HCT116 (cell line): ENCODE data around the gene KIF27. TPM values are rescaled to one million over a fixed set of nuclear protein-coding genes. Genes with fewer than 3 reads are reported as not detected.

ENCODE experiments used
- ATAC-seq: fragments of 200-7000 bp; cut with Tn5 transposase; 2 replicates; pipeline ENCODE4 v1.9.1; 2020; ENCODE audit warnings: mild to moderate bottlenecking, moderate library complexity
- BruUV-seq: library from RNA; stranded (reverse); fragments of 400-500 nt; replicated peaks from 2 replicates; lab custom pipeline; 2021; lab: Mats Ljungman, UMichigan
- CTCF ChIA-PET: fragments of 300-600 bp; sonication (Branson Sonifier 250); formaldehyde crosslinking; loops from one replicate; lab custom pipeline; 2021; ENCODE audit warnings: antibody characterized with exemption; lab: Charles Lee
- POLR2A ChIA-PET: fragments of 300-600, 350-600 bp; sonication (Branson Sonifier 250); formaldehyde crosslinking; loops from one replicate; lab custom pipeline; 2021; ENCODE audit warnings: antibody characterized with exemption; lab: Charles Lee
- RAD21 ChIA-PET, 2 experiments: fragments of 300-600 bp; sonication (Branson Sonifier 250); formaldehyde crosslinking; loops; one replicate each; lab custom pipeline; 2023; ENCODE audit warnings: low total read pairs in 2 of 2; ENCODE audit not compliant: uncharacterized antibody in 2 of 2, unreplicated experiment in 2 of 2, low non-redundant PET in 1 of 2; lab: Charles Lee
- DNase-seq: peaks from one replicate; pipeline ENCODE4 v3.0.0-alpha.2; 2010; ENCODE audit warnings: low read depth, low spot score
- H2AFZ ChIP-seq: fragments of 200-600 bp; shearing (Covaris generic), sonication (generic); 2 replicates; pipeline ENCODE4 v1.6.1; 2017; ENCODE audit warnings: low read depth, mixed run types, mixed read lengths, antibody characterized with exemption, low read length; ENCODE audit not compliant: poor library complexity, severe bottlenecking
- H3K27ac ChIP-seq: 2 replicates; pipeline ENCODE4 v1.5.1; 2012; ENCODE audit warnings: low read depth, low read length
- H3K27me3 ChIP-seq: fragments of 200-600 bp; sonication (generic); 2 replicates; pipeline ENCODE4 v1.6.1; 2016; ENCODE audit warnings: mixed run types, low read length, mixed read lengths; ENCODE audit not compliant: insufficient read depth
- H3K36me3 ChIP-seq, 2 experiments: fragments of 200-500 bp in 1 of 2; fragments of 200-600 bp in 1 of 2; sonication (Bioruptor generic) in 1 of 2; sonication (generic) in 1 of 2; 2 replicates each; pipeline versions ENCODE4 v1.5.1 to v1.6.1; 2014 to 2016; ENCODE audit warnings: low read length in 2 of 2, inconsistent platforms in 1 of 2, mixed read lengths in 1 of 2, mixed run types in 1 of 2; ENCODE audit not compliant: insufficient read depth in 2 of 2, control insufficient read depth in 1 of 2
- H3K4me1 ChIP-seq, 2 experiments: fragments of 200-600 bp in 1 of 2; sonication (generic) in 1 of 2; 2 replicates each; pipeline versions ENCODE4 v1.5.1 to v1.6.1; 2012 to 2017; ENCODE audit warnings: low read length in 2 of 2, inconsistent platforms in 1 of 2, mild to moderate bottlenecking in 1 of 2, mixed read lengths in 1 of 2, mixed run types in 1 of 2, moderate library complexity in 1 of 2; ENCODE audit not compliant: insufficient read depth in 2 of 2, control insufficient read depth in 1 of 2
- H3K4me2 ChIP-seq: fragments of 200-600 bp; sonication (generic); 2 replicates; pipeline ENCODE4 v1.6.1; 2017; ENCODE audit warnings: mixed run types, low read length, mixed read lengths
- H3K4me3 ChIP-seq, 2 experiments: fragments of 200-600 bp in 1 of 2; sonication (generic) in 1 of 2; replicated peaks in 1 of 2; 2 replicates each; pipeline ENCODE4 v1.5.1; 2011 to 2016; ENCODE audit warnings: low read length in 2 of 2, control low read depth in 1 of 2, low read depth in 1 of 2, mild to moderate bottlenecking in 1 of 2, mixed read lengths in 1 of 2, mixed run types in 1 of 2
- H3K79me2 ChIP-seq: fragments of 200-600 bp; sonication (generic); 2 replicates; pipeline ENCODE4 v1.6.1; 2017; ENCODE audit warnings: mild to moderate bottlenecking, mixed run types, low read length, moderate library complexity, mixed read lengths; ENCODE audit not compliant: insufficient read depth
- H3K9ac ChIP-seq: fragments of 200-600 bp; sonication (generic); 2 replicates; pipeline ENCODE4 v1.6.1; 2016; ENCODE audit warnings: low read length, mixed read lengths
- H3K9me2 ChIP-seq: fragments of 200-600 bp; sonication (generic), shearing (Covaris generic); 2 replicates; pipeline ENCODE4 v1.6.1; 2017; ENCODE audit warnings: mixed run types, mild to moderate bottlenecking, moderate library complexity; ENCODE audit not compliant: insufficient read depth
- H3K9me3 ChIP-seq, 2 experiments: fragments of 200-500 bp in 1 of 2; fragments of 200-600 bp in 1 of 2; sonication (Bioruptor generic) in 1 of 2; sonication (generic) in 1 of 2; 2 replicates each; pipeline ENCODE4 v1.6.1; 2014 to 2017; ENCODE audit warnings: low read length in 2 of 2, mixed read lengths in 2 of 2, inconsistent platforms in 1 of 2, low read depth in 1 of 2, mild to moderate bottlenecking in 1 of 2, mixed run types in 1 of 2, moderate library complexity in 1 of 2; ENCODE audit not compliant: control insufficient read depth in 1 of 2, insufficient read depth in 1 of 2
- H4K20me1 ChIP-seq: fragments of 200-600 bp; sonication (generic), shearing (Covaris generic); 2 replicates; pipeline ENCODE4 v1.6.1; 2017; ENCODE audit warnings: mixed run types, mild to moderate bottlenecking, moderate library complexity; ENCODE audit not compliant: insufficient read depth
- CBX3 ChIP-seq: IDR thresholded peaks from 2 replicates; pipeline ENCODE4 v1.6.1; 2012; ENCODE audit warnings: low read depth
- FOSL1 ChIP-seq: IDR thresholded peaks from 2 replicates; pipeline ENCODE4 v1.6.1; 2012; ENCODE audit warnings: low read depth
- RAD21 ChIP-seq: IDR thresholded peaks from 2 replicates; pipeline ENCODE4 v1.6.1; 2012; ENCODE audit warnings: low read depth, mild to moderate bottlenecking
- SRF ChIP-seq: IDR thresholded peaks from 2 replicates; pipeline ENCODE4 v1.6.1; 2012; ENCODE audit warnings: low read depth
- TCF7L2 ChIP-seq: IDR thresholded peaks from 2 replicates; pipeline ENCODE4 v1.7.0; 2011; ENCODE audit warnings: borderline replicate concordance, inconsistent platforms; ENCODE audit not compliant: insufficient read depth, insufficient read length; ENCODE audit errors: extremely low read depth
- YY1 ChIP-seq: IDR thresholded peaks from 2 replicates; pipeline ENCODE4 v1.6.1; 2011; ENCODE audit warnings: low read length, low read depth, moderate library complexity, mild to moderate bottlenecking; ENCODE audit not compliant: insufficient replicate concordance; ENCODE audit errors: extremely low read depth
- ZFX ChIP-seq: fragments of 450-650 bp; IDR thresholded peaks from 2 replicates; pipeline ENCODE4 v1.6.1; 2017
- ZNF274 ChIP-seq: fragments of 200-500 bp; sonication (Bioruptor generic); IDR thresholded peaks from 2 replicates; pipeline ENCODE4 v1.6.1; 2014; ENCODE audit warnings: mild to moderate bottlenecking, low read depth, low read length, inconsistent platforms
- intact Hi-C: fragments of 100-400 bp; cut with micrococcal nuclease; formaldehyde crosslinking; loops from 2 replicates; pipeline ENCODE4 v1.10.0; 2022
- total RNA-seq: library from RNA; stranded (reverse); gene quantifications from one replicate; pipeline ENCODE4 v1.2.1, GENCODE V29; 2021; ENCODE audit not compliant: unreplicated experiment
- TF ChIP-seq, protein P1 (sequence below): IDR thresholded peaks from 2 replicates; pipeline ENCODE4 v1.6.1; 2011; ENCODE audit warnings: mild to moderate bottlenecking, low read length, moderate library complexity; ENCODE audit not compliant: insufficient replicate concordance; ENCODE audit errors: extremely low read depth
- TF ChIP-seq, protein P2 (sequence below): IDR thresholded peaks from 2 replicates; pipeline ENCODE4 v1.6.1; 2012; ENCODE audit warnings: low read depth
- TF ChIP-seq, protein P3 (sequence below), 3 experiments: fragments of 200-600 bp in 1 of 3; sonication (generic) in 1 of 3; IDR thresholded peaks in 2 of 3; conservative IDR thresholded peaks in 1 of 3; 2 replicates each; pipeline ENCODE4 v1.5.1; 2012 to 2017; ENCODE audit warnings: low read depth in 2 of 3, low read length in 2 of 3, antibody characterized with exemption in 1 of 3, borderline replicate concordance in 1 of 3, control low read depth in 1 of 3, mild to moderate bottlenecking in 1 of 3, mixed read lengths in 1 of 3, mixed run types in 1 of 3, moderate library complexity in 1 of 3; ENCODE audit not compliant: insufficient read depth in 1 of 3
- TF ChIP-seq, protein P4 (sequence below): IDR thresholded peaks from 2 replicates; pipeline ENCODE4 v1.6.1; 2012

The KIF27 gene
- total RNA-seq, 1 experiment from 2014 or later = 4.3 TPM

DNA sequence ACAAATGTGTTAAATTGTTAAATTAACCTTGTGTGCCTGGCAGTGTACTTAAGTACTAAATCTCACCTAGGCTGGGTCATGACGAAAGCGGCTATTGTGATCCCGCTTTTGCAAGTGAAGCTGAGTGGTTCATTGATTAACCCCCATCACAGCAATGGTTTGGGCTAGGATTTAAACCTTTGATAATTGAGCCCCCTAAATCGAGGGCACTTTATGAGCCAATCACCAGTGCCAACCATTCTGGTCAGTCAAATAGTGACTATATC is 35.9 kb upstream of the KIF27 start:
- ChIA-PET CTCF (no interaction called here), POLR2A (no interaction called here), RAD21 (no interaction called here)
- DNase-seq = no peak
- no peak for TF ChIP-seq TCF7L2
- no peak for TF ChIP-seq SRF
- TF ChIP-seq, protein P1, sequence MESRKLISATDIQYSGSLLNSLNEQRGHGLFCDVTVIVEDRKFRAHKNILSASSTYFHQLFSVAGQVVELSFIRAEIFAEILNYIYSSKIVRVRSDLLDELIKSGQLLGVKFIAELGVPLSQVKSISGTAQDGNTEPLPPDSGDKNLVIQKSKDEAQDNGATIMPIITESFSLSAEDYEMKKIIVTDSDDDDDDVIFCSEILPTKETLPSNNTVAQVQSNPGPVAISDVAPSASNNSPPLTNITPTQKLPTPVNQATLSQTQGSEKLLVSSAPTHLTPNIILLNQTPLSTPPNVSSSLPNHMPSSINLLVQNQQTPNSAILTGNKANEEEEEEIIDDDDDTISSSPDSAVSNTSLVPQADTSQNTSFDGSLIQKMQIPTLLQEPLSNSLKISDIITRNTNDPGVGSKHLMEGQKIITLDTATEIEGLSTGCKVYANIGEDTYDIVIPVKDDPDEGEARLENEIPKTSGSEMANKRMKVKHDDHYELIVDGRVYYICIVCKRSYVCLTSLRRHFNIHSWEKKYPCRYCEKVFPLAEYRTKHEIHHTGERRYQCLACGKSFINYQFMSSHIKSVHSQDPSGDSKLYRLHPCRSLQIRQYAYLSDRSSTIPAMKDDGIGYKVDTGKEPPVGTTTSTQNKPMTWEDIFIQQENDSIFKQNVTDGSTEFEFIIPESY = no peak
- TF ChIP-seq, protein P2, sequence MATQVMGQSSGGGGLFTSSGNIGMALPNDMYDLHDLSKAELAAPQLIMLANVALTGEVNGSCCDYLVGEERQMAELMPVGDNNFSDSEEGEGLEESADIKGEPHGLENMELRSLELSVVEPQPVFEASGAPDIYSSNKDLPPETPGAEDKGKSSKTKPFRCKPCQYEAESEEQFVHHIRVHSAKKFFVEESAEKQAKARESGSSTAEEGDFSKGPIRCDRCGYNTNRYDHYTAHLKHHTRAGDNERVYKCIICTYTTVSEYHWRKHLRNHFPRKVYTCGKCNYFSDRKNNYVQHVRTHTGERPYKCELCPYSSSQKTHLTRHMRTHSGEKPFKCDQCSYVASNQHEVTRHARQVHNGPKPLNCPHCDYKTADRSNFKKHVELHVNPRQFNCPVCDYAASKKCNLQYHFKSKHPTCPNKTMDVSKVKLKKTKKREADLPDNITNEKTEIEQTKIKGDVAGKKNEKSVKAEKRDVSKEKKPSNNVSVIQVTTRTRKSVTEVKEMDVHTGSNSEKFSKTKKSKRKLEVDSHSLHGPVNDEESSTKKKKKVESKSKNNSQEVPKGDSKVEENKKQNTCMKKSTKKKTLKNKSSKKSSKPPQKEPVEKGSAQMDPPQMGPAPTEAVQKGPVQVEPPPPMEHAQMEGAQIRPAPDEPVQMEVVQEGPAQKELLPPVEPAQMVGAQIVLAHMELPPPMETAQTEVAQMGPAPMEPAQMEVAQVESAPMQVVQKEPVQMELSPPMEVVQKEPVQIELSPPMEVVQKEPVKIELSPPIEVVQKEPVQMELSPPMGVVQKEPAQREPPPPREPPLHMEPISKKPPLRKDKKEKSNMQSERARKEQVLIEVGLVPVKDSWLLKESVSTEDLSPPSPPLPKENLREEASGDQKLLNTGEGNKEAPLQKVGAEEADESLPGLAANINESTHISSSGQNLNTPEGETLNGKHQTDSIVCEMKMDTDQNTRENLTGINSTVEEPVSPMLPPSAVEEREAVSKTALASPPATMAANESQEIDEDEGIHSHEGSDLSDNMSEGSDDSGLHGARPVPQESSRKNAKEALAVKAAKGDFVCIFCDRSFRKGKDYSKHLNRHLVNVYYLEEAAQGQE = no peak
- no peak for TF ChIP-seq FOSL1
- TF ChIP-seq ZFX = no peak
- no peak for TF ChIP-seq CBX3
- no peak for TF ChIP-seq RAD21
- TF ChIP-seq YY1 = no peak
- TF ChIP-seq, protein P3, sequence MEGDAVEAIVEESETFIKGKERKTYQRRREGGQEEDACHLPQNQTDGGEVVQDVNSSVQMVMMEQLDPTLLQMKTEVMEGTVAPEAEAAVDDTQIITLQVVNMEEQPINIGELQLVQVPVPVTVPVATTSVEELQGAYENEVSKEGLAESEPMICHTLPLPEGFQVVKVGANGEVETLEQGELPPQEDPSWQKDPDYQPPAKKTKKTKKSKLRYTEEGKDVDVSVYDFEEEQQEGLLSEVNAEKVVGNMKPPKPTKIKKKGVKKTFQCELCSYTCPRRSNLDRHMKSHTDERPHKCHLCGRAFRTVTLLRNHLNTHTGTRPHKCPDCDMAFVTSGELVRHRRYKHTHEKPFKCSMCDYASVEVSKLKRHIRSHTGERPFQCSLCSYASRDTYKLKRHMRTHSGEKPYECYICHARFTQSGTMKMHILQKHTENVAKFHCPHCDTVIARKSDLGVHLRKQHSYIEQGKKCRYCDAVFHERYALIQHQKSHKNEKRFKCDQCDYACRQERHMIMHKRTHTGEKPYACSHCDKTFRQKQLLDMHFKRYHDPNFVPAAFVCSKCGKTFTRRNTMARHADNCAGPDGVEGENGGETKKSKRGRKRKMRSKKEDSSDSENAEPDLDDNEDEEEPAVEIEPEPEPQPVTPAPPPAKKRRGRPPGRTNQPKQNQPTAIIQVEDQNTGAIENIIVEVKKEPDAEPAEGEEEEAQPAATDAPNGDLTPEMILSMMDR (IDR thresholded peaks at IDR 0.05 in 2 of 3, conservative IDR thresholded peaks at IDR 0.05 in 1 of 3; ENCODE audit: borderline replicate concordance in 1 of 3, insufficient read depth in 1 of 3, low read depth in 2 of 3, low read length in 2 of 3) = no peak
- TF ChIP-seq, protein P4, sequence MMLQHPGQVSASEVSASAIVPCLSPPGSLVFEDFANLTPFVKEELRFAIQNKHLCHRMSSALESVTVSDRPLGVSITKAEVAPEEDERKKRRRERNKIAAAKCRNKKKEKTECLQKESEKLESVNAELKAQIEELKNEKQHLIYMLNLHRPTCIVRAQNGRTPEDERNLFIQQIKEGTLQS = no peak
- no peak for TF ChIP-seq ZNF274
- H3K27me3 ChIP-seq = no peaks in the 10 kb centered on the region
- no peak overlapping the region for H3K4me3 ChIP-seq
- peaks cover 2% of the 10 kb centered on the region in 2 experiments; a peak in 3 of 4 replicates for H3K4me1 ChIP-seq
- H3K36me3 ChIP-seq = no peaks in the 10 kb centered on the region
- no peaks in the 10 kb centered on the region for H3K79me2 ChIP-seq
- no peak for ATAC-seq
- H3K27ac ChIP-seq = no peak overlapping the region
- intact Hi-C loops = no loop called here
- H3K9me3 ChIP-seq = no peaks in the 10 kb centered on the region
- H3K4me2 ChIP-seq = no peak overlapping the region
- no TSS peak for BruUV-seq
- no peaks in the 10 kb centered on the region for H4K20me1 ChIP-seq
- no peak overlapping the region for H3K9ac ChIP-seq
- no peak overlapping the region for H2AFZ ChIP-seq
- no peaks in the 10 kb centered on the region for H3K9me2 ChIP-seq
